NCI-H82 treated with DMSO at 0.1 percent for 48 hours (cell line): ENCODE data around the gene ZNF407.

Experiments
- DNase-seq: peaks from one replicate; lab custom pipeline; 2025; ENCODE audit not compliant: unreplicated experiment; lab: John Stamatoyannopoulos, UW

Gene ZNF407

GRCh38 chr18:74715865-74716712 lies 118.4 kb downstream of the ZNF407 start:
- DNase-seq = no peak

GRCh38 chr18:74718312-74718711 lies 120.6 kb downstream of the ZNF407 start:
- DNase-seq = no peak

GRCh38 chr18:74722237-74722636 lies 124.6 kb downstream of the ZNF407 start:
- no peak for DNase-seq

- DNase-seq = no peak
Observed at GRCh38 chr18:74724186-74724585, 126.5 kb downstream of the ZNF407 start.

- no peak for DNase-seq
Observed at GRCh38 chr18:74725690-74726089, 128.0 kb downstream of the ZNF407 start.

- no peak for DNase-seq
Observed at GRCh38 chr18:74728586-74728985, 130.9 kb downstream of the ZNF407 start.

- no peak for DNase-seq
Observed at GRCh38 chr18:74731097-74731496, 133.4 kb downstream of the ZNF407 start.

GRCh38 chr18:74732380-74732779 lies 134.7 kb downstream of the ZNF407 start:
- DNase-seq = no peak

- DNase-seq = no peak
Observed at GRCh38 chr18:74733598-74733997, 135.9 kb downstream of the ZNF407 start.

GRCh38 chr18:74734013-74734444 lies 136.4 kb downstream of the ZNF407 start:
- DNase-seq = no peak

- no peak for DNase-seq
Observed at GRCh38 chr18:74739926-74740325, 142.3 kb downstream of the ZNF407 start.

GRCh38 chr18:74742573-74743243 lies 145.0 kb downstream of the ZNF407 start:
- DNase-seq = no peak

- DNase-seq = no peak
Observed at GRCh38 chr18:74745633-74746403, 148.1 kb downstream of the ZNF407 start.

GRCh38 chr18:74748809-74749208 lies 151.1 kb downstream of the ZNF407 start:
- no peak for DNase-seq

GRCh38 chr18:74758995-74759394 lies 161.3 kb downstream of the ZNF407 start:
- no peak for DNase-seq

GRCh38 chr18:74760026-74760425 lies 162.4 kb downstream of the ZNF407 start:
- no peak for DNase-seq

- no peak for DNase-seq
Observed at GRCh38 chr18:74760436-74760835, 162.8 kb downstream of the ZNF407 start.

GRCh38 chr18:74766251-74766650 lies 168.6 kb downstream of the ZNF407 start:
- no peak for DNase-seq

GRCh38 chr18:74768096-74768495 lies 170.4 kb downstream of the ZNF407 start:
- no peak for DNase-seq

- no peak for DNase-seq
Observed at GRCh38 chr18:74773171-74773624, 175.5 kb downstream of the ZNF407 start.

GRCh38 chr18:74774486-74774885 lies 176.8 kb downstream of the ZNF407 start:
- DNase-seq = no peak
